WTC11 (cell line): ENCODE results near the gene N4BP2L2. TPM values are rescaled to one million over a fixed set of nuclear protein-coding genes. Genes with fewer than 3 reads are reported as not detected.

Experiments
- ATAC-seq: fragments of 200-7000 bp; cut with Tn5 transposase; 2 replicates; pipeline ENCODE4 v1.10.0; 2021; ENCODE audit warnings: mild to moderate bottlenecking, moderate library complexity
- CTCF ChIA-PET: fragments of 300-600 bp; sonication (Branson Sonifier 250); formaldehyde crosslinking; loops from one replicate; lab custom pipeline; 2021; ENCODE audit warnings: antibody characterized with exemption; lab: Charles Lee
- POLR2A ChIA-PET: fragments of 350-600 bp; sonication (Branson Sonifier 250); formaldehyde crosslinking; loops from one replicate; lab custom pipeline; 2021; ENCODE audit warnings: antibody characterized with exemption; lab: Charles Lee
- DNase-seq: peaks from one replicate; pipeline ENCODE4 v3.0.0; 2021; ENCODE audit warnings: low spot score
- H3K27ac Mint-ChIP-seq: 2 replicates; pipeline ENCODE4 v1.8.0; 2021; ENCODE audit warnings: mixed read lengths
- H3K27me3 Mint-ChIP-seq: 2 replicates; pipeline ENCODE4 v1.8.0; 2021; ENCODE audit warnings: low read depth, mild to moderate bottlenecking, moderate library complexity, mixed read lengths
- H3K36me3 Mint-ChIP-seq: 2 replicates; pipeline ENCODE4 v1.8.0; 2021; ENCODE audit warnings: mixed read lengths
- H3K4me1 Mint-ChIP-seq: 2 replicates; pipeline ENCODE4 v1.8.0; 2022; ENCODE audit warnings: mixed read lengths
- H3K4me3 Mint-ChIP-seq: 2 replicates; pipeline ENCODE4 v1.8.0; 2021; ENCODE audit warnings: mild to moderate bottlenecking, moderate library complexity, mixed read lengths
- H3K9me3 Mint-ChIP-seq: 2 replicates; pipeline ENCODE4 v1.8.0; 2021; ENCODE audit warnings: mixed read lengths
- ARID4B ChIP-seq: sonication (generic); formaldehyde crosslinking; IDR thresholded peaks from 2 replicates; pipeline ENCODE4 v1.8.0; 2023; ENCODE audit warnings: missing genetic modification reagents, mild to moderate bottlenecking, borderline replicate concordance
- EMX1 ChIP-seq: fragments of 250-450 bp; sonication (Bioruptor Pico); IDR thresholded peaks from 2 replicates; pipeline ENCODE4 v1.8.0; 2021; ENCODE audit warnings: mild to moderate bottlenecking
- ESRRA ChIP-seq: sonication (generic); formaldehyde crosslinking; IDR thresholded peaks from 2 replicates; pipeline ENCODE4 v1.8.1; 2022; ENCODE audit warnings: mild to moderate bottlenecking, missing genetic modification reagents, borderline replicate concordance
- FOXP1 ChIP-seq: sonication (generic); formaldehyde crosslinking; IDR thresholded peaks from 2 replicates; pipeline ENCODE4 v1.8.0; 2022; ENCODE audit warnings: missing genetic modification reagents, mild to moderate bottlenecking, moderate library complexity, borderline replicate concordance
- GABPB1 ChIP-seq: sonication (generic); formaldehyde crosslinking; IDR thresholded peaks from 2 replicates; pipeline ENCODE4 v1.8.1; 2023; ENCODE audit warnings: mild to moderate bottlenecking, missing genetic modification reagents
- GRHL2 ChIP-seq: fragments of 250-450 bp; sonication (Bioruptor Pico); IDR thresholded peaks from 2 replicates; pipeline ENCODE4 v1.8.0; 2022; ENCODE audit warnings: mild to moderate bottlenecking, moderate library complexity; ENCODE audit not compliant: insufficient replicate concordance, severe bottlenecking
- HMGA2 ChIP-seq: fragments of 250-450 bp; sonication (Bioruptor Pico); IDR thresholded peaks from 2 replicates; pipeline ENCODE4 v1.4.0; 2021; ENCODE audit warnings: mild to moderate bottlenecking, moderate library complexity
- IRF1 ChIP-seq: sonication (generic); formaldehyde crosslinking; IDR thresholded peaks from 2 replicates; pipeline ENCODE4 v1.8.0; 2023; ENCODE audit warnings: missing genetic modification reagents
- IRF2 ChIP-seq: sonication (generic); formaldehyde crosslinking; IDR thresholded peaks from 2 replicates; pipeline ENCODE4 v1.8.0; 2022; ENCODE audit warnings: low read depth, missing genetic modification reagents, borderline replicate concordance
- KAT7 ChIP-seq: sonication (generic); formaldehyde crosslinking; IDR thresholded peaks from 2 replicates; pipeline ENCODE4 v1.8.1; 2023; ENCODE audit warnings: missing genetic modification reagents, mild to moderate bottlenecking, borderline replicate concordance
- MAX ChIP-seq: sonication (generic); formaldehyde crosslinking; IDR thresholded peaks from 2 replicates; pipeline ENCODE4 v1.8.0; 2022; ENCODE audit warnings: mild to moderate bottlenecking, missing genetic modification reagents
- PRDM15 ChIP-seq: sonication (generic); formaldehyde crosslinking; IDR thresholded peaks from 2 replicates; pipeline ENCODE4 v1.8.0; 2022; ENCODE audit warnings: missing genetic modification reagents
- TP53 ChIP-seq: sonication (generic); formaldehyde crosslinking; IDR thresholded peaks from 2 replicates; pipeline ENCODE4 v1.8.1; 2023; ENCODE audit warnings: mild to moderate bottlenecking, missing genetic modification reagents
- ZMAT4 ChIP-seq: fragments of 250-450 bp; sonication (Bioruptor Pico); IDR thresholded peaks from 2 replicates; pipeline ENCODE4 v1.9.0; 2021; ENCODE audit warnings: mild to moderate bottlenecking
- ZNF138 ChIP-seq: sonication (generic); formaldehyde crosslinking; conservative IDR thresholded peaks from 2 replicates; pipeline ENCODE4 v1.8.1; 2022; ENCODE audit warnings: mild to moderate bottlenecking, moderate library complexity, missing genetic modification reagents
- ZNF232 ChIP-seq: sonication (generic); formaldehyde crosslinking; IDR thresholded peaks from 2 replicates; pipeline ENCODE4 v1.8.0; 2022; ENCODE audit warnings: mild to moderate bottlenecking, missing genetic modification reagents
- total RNA-seq: library from RNA; stranded (reverse); gene quantifications from 3 replicates; pipeline ENCODE4 v1.2.3, GENCODE V29; 2021
- TF ChIP-seq, protein P1 (sequence below): sonication (generic); formaldehyde crosslinking; IDR thresholded peaks from 2 replicates; pipeline ENCODE4 v1.8.1; 2023; ENCODE audit warnings: mild to moderate bottlenecking, missing genetic modification reagents, moderate library complexity
- TF ChIP-seq, protein P2 (sequence below): sonication (generic); formaldehyde crosslinking; IDR thresholded peaks from 2 replicates; pipeline ENCODE4 v1.8.1; 2023; ENCODE audit warnings: mild to moderate bottlenecking, missing genetic modification reagents
- TF ChIP-seq, protein P3 (sequence below): fragments of 200-600 bp; IDR thresholded peaks from 2 replicates; pipeline ENCODE4 v1.8.0; 2022; ENCODE audit warnings: antibody characterized with exemption

N4BP2L2 gene
- total RNA-seq, 1 experiment from 2014 or later: 68.9 TPM

- no peak for TF ChIP-seq ZNF232 (CRISPR knock-in tag)
- TF ChIP-seq MAX (CRISPR knock-in tag): no peak
- TF ChIP-seq ZNF138 (CRISPR knock-in tag): no peak
- no peak for TF ChIP-seq EMX1 (CRISPR knock-in tag)
- no peak for TF ChIP-seq IRF1 (CRISPR knock-in tag)
- TF ChIP-seq ESRRA (CRISPR knock-in tag): no peak
- no peak for TF ChIP-seq HMGA2 (CRISPR knock-in tag)
- no peak for TF ChIP-seq IRF2 (CRISPR knock-in tag)
- no peak for TF ChIP-seq ZMAT4
- no peak for TF ChIP-seq TP53 (CRISPR knock-in tag)
- TF ChIP-seq, protein P1, sequence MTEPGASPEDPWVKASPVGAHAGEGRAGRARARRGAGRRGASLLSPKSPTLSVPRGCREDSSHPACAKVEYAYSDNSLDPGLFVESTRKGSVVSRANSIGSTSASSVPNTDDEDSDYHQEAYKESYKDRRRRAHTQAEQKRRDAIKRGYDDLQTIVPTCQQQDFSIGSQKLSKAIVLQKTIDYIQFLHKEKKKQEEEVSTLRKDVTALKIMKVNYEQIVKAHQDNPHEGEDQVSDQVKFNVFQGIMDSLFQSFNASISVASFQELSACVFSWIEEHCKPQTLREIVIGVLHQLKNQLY (CRISPR knock-in tag): no peak
- no peak for TF ChIP-seq PRDM15
- no peak for TF ChIP-seq GABPB1 (CRISPR knock-in tag)
- DNase-seq (no peak), ATAC-seq (no peak)
- Mint-ChIP-seq H3K4me3 (no peak overlapping the region), H3K27ac (no peak overlapping the region), H3K27me3 (no peaks in the 10 kb centered on the region), H3K36me3 (peaks cover 19% of the 10 kb centered on the region), H3K9me3 (no peaks in the 10 kb centered on the region), H3K4me1 (peaks cover 11% of the 10 kb centered on the region)
- CTCF ChIA-PET: no interaction called here
- POLR2A ChIA-PET: no interaction called here
Observed at GRCh38 chr13:32501064-32501463, 37.5 kb downstream of the N4BP2L2 start.

GRCh38 chr13:32499538-32500210 is 38.9 kb downstream of the N4BP2L2 start:
- Mint-ChIP-seq H3K27ac (no peak overlapping the region), H3K36me3 (peaks cover 7% of the 10 kb centered on the region), H3K9me3 (no peaks in the 10 kb centered on the region), H3K4me3 (no peak overlapping the region), H3K4me1 (peaks cover 5% of the 10 kb centered on the region), H3K27me3 (no peaks in the 10 kb centered on the region)
- DNase-seq: no peak
- ATAC-seq: no peak
- POLR2A ChIA-PET: interaction anchor here (0.6 to 1.0 kb wide), 2 partner anchors 8 to 88 kb away, joined by 3 to 6 read pairs; no protein-coding TSS in a partner anchor
- CTCF ChIA-PET: interaction anchor here (1.1 kb wide), 1 partner anchor 151 kb away, joined by 6 read pairs; no protein-coding TSS in a partner anchor
- TF ChIP-seq, protein P2, sequence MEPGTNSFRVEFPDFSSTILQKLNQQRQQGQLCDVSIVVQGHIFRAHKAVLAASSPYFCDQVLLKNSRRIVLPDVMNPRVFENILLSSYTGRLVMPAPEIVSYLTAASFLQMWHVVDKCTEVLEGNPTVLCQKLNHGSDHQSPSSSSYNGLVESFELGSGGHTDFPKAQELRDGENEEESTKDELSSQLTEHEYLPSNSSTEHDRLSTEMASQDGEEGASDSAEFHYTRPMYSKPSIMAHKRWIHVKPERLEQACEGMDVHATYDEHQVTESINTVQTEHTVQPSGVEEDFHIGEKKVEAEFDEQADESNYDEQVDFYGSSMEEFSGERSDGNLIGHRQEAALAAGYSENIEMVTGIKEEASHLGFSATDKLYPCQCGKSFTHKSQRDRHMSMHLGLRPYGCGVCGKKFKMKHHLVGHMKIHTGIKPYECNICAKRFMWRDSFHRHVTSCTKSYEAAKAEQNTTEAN (CRISPR knock-in tag): no peak
- TF ChIP-seq GABPB1 (CRISPR knock-in tag) (no peak), FOXP1 (CRISPR knock-in tag) (no peak), KAT7 (CRISPR knock-in tag) (no peak), GRHL2 (CRISPR knock-in tag) (no peak), ESRRA (CRISPR knock-in tag) (no peak), ARID4B (CRISPR knock-in tag) (no peak)
- TF ChIP-seq, protein P3, sequence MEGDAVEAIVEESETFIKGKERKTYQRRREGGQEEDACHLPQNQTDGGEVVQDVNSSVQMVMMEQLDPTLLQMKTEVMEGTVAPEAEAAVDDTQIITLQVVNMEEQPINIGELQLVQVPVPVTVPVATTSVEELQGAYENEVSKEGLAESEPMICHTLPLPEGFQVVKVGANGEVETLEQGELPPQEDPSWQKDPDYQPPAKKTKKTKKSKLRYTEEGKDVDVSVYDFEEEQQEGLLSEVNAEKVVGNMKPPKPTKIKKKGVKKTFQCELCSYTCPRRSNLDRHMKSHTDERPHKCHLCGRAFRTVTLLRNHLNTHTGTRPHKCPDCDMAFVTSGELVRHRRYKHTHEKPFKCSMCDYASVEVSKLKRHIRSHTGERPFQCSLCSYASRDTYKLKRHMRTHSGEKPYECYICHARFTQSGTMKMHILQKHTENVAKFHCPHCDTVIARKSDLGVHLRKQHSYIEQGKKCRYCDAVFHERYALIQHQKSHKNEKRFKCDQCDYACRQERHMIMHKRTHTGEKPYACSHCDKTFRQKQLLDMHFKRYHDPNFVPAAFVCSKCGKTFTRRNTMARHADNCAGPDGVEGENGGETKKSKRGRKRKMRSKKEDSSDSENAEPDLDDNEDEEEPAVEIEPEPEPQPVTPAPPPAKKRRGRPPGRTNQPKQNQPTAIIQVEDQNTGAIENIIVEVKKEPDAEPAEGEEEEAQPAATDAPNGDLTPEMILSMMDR: no peak
